Kidney glomerular epithelial cell (primary cell): ENCODE data around the gene CEMP1.
"Not testable (repeated sequence)": the region's sequence is repeated elsewhere in the genome, so short reads cannot be mapped to it uniquely, and the experiment has no call there.

Experiments
- DNase-seq: peaks from one replicate; lab custom pipeline; 2025; lab: John Stamatoyannopoulos, UW

CEMP1 gene, protein sequence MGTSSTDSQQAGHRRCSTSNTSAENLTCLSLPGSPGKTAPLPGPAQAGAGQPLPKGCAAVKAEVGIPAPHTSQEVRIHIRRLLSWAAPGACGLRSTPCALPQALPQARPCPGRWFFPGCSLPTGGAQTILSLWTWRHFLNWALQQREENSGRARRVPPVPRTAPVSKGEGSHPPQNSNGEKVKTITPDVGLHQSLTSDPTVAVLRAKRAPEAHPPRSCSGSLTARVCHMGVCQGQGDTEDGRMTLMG

DNA sequence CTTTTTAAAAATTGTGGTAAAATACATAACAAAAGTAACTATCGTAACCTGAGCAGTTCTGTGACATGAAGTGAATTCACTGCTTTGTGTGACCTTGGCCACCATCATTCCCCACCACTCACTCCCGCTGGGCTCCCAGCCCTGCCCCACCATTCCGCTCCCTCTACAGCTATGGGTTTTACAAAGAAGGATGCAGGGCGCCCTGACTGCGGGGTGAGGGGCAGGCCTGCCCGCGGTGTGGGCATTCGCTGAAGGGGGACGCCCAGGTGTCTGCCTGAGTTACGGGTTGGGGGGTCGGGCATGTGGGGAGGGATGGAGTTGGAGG is at the start of gene CEMP1:
Gene CEMP1, minus strand, starts transcription at position 38 of the 325 bp plus-strand sequence. CDS start 335 bp downstream, outside the sequence.
- no peak for DNase-seq

DNA sequence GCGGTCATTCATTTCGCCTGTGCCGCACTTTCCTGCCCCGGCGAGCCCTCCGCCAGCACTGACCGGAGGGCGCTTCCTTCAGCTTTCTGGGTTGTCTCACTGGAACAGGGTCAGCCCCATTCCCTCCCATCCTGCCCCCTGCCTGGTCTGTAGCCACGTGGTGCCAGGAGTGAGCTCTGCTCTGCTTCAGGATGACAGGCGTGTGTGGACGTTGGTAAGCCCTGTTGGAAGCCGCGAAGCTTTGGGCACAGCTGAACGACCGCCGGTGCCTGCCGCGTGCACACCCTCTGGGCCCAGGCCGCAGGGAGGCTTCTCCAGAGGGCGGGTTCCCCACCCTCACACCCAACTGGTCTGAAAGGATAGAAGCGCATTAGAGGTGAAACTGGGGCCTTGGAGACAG is 49.6 kb upstream of the CEMP1 start:
- DNase-seq = not testable (repeated sequence)

DNA sequence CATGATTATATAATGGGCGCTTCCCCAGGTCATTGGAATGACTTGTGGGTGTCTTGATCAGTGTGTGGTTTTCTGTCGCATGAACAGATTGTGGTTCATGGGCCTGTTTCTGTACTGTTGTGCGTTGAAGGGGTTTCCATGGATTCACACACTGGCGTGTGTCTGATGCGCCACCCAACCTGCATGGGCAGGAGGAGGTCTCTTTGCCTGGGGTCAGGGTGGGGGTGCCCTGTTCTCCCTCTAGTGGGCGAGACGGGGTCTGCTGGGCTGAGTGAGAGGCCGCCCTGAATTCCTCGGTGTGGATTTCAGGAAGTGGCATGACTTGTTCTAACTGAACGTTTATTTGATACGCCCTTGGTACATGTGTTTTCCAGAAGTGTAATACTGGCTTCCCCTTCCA is 48.9 kb upstream of the CEMP1 start:
- not testable (repeated sequence) for DNase-seq

DNA sequence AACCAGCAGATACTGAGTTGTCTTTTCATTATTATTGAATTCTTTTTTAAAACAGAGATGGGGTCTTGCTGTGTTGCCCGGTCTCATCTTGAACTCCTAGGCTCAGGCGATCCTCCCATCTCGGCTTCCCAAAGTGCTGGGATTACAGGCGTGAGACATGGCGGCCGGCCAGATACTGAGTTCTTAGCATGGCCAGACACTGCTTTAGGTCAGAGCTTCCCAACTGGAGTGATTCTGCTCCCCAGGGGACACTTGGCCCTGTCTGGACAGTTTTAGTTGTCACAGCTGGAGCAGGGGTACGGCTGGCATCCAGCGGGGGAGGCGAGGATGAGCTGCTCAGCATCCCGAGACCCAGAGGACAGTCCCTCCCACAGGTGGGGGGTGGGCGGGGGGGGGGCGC is 47.7 kb upstream of the CEMP1 start:
- not testable (repeated sequence) for DNase-seq

DNA sequence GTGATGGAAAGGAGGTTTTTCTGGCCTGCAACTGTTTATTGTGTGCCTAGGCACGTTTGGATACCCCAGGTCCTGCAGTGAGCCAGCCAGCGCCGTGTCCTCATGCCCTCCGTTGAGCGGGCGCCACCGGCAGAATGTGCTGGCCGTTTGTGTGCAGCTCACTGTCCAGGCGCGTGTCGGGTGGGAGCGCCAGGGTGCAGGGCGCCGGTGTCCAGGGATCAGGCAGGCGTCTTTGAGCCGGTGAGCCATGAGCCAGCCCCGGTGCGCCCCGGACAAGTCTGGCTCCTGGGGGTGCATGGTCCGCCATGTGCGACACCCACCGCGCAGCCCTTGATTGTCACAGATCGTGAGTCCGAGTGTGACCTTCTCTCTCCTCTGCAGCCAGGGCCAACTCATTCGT is 45.8 kb upstream of the CEMP1 start:
- not testable (repeated sequence) for DNase-seq

DNA sequence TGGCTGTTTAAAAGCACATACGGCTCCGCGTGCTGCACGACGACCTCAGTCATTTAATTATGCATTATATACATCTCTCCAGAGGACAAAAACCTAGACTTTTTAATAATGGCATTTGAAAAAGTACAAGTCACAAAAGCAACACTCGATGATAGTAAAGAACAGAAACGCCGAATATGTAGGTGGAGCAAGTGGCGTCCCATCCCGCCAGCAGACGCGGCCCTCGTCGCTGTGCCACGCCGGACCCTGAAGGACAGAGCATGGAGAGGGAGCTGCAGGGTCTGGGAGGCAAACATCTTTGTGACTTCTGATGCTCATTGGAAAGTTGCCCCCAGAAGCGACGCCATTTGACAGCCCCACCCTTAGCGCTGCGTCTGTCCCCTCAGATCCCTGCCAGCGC is 44.6 kb upstream of the CEMP1 start:
- not testable (repeated sequence) for DNase-seq

DNA sequence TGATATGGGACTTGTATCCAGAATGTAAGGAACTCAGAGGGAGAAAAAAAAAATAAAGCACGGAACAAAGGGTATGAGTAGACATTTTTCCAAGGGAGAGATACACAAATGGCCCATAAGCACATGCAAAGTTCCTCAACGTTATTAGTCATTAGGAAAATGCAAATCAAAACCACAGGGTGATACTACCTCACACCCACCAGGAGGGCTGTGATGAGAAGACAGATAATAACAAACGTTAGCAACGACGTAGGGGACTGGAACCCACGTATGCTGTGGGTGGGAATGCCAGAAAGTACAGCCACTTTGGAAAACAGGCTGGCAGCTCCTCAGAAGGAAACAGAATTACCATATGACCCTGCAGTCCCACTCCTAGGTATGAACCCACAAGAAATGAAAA is 41.5 kb upstream of the CEMP1 start:
- DNase-seq = not testable (repeated sequence)

DNA sequence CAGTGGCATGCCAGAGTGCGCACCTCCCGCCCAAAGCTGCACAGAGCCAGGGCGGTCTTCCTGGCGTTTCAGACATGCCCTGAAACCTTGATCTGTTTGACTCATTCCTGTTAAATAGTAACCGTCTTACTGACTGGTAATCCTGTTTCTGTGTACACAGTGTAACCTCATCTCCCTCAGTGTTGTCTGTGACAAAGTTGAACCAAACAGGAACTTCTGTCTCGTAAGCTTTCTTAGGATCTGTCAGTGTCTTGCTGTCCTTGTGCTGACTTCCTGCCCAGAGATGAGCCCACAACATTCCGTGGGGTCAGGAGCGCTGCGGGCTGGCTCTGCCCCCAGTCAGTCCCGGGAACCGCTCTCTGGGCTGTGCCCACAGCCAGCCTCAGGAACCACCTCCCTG is 37.4 kb upstream of the CEMP1 start:
- DNase-seq = not testable (repeated sequence)

DNA sequence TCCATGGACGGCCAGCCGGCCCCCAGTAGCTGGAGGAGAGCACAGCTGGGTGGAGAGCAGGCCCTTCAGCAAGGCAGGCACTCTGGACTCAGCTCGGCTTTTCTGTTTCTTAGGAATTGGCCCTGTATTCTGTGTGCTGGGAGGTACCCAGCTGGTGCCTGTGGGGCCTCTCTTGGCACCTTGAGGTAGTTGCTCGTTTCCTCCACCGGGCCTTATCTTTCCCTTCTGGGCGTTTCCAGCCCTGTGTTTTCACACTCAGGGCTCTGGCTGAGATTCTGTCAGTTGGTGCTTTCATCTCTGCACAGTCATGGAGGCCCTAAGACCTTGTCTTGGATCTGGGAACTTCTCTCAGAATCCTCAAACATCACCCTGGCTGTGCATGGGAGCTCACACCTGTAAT is 36.3 kb upstream of the CEMP1 start:
- DNase-seq = not testable (repeated sequence)

DNA sequence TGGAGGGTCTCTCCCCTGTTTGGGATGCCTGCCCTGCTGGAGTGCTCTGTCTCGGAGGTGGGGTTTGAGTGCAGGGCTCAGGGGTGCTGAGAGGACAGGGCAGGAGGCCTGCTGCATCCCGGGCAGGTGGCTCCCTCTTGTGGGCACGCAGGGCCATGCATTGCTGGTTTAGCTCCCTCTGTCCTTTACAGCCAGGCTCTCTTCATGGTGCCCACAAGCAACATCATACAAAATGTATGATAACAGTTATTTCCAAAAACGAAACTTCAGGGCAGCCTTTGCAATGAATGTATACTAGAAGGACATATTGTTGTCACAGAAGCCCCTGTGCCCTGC is 29.6 kb upstream of the CEMP1 start:
- DNase-seq = not testable (repeated sequence)

DNA sequence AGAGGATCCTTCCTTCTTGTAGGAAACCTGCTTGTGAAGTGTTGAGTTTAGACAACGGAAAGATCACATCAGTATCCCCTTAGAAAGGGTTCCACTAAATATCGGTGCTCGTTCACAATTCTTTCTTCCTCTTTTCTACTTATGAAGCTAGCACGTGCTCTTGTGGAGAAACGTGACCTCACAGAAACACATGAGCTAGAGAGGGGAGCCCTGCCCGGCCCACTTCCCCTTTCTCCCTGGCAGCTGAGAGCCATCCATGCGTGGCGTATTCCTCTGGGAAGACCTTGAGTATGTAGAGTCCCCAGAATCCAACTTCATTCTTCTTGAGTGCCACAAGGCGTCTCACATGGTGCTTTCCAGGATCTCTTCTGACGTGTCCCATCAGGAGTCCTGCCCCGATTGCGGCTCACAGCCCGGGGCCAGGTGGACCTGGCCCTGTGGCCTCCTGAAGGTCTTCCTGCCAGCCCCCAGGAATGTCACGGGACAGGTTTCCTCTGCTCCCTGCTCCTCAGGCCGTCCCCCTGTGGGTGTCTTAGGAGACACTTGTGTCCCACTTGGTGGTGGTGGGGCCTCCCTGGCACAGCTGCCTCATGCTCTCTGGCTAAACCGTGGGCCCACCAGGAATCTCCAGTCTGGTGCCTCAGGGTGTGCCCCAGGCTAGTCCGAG is 29.1 kb upstream of the CEMP1 start:
- not testable (repeated sequence) for DNase-seq

DNA sequence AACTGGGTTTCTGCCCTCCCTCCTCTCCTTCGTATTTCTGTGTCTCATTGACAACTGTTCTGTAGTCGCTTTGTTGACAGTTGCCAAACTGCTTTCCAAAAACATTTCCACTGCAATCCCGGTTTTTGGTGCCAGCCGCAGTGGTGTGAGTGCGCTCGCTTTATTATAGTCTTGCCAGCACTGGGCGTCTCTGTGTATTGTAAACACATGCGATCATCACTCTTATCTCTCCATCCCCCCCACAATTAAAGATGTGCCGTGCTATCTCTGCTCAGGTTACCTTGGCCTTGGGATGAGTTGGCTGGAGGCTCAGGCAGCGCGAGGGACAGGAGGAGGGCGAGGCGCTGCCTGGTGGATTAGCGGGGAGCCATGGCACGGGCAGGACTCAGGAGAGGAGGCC is 25.9 kb upstream of the CEMP1 start:
- DNase-seq = not testable (repeated sequence)

DNA sequence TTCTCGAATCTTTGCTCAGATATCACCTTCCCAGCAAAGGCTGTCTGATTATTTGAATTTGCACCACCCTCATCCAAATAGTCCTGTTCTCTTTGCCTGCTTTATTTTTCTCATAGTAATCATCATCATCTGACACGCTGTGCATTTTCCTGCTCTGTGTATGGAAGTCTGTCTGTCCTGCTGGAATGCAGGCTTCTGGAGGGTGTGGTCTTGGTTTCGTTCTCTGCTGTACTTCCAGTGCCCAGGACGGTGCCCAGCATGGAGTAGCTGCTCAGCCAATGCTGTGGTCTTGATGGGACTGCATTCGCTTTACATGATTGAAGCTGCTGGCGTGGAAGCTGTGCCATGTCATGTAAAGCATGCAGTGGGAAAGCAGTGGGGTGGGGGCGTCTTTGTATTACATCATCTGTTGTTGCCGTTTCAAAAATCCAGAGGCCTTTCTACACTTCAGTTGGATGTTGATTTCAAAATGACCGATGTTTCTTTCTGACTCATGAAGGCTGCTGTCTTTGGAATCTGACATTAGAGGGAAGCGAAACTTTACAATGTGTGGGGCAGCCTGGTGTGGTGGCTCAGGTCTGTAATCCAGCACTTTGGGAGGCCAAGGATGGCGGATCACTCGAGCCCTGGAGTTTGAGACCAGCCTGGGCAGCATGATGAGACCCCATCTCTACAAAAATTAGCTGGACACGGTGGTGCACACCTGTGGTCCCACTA is 23.7 kb upstream of the CEMP1 start:
- DNase-seq = not testable (repeated sequence)

DNA sequence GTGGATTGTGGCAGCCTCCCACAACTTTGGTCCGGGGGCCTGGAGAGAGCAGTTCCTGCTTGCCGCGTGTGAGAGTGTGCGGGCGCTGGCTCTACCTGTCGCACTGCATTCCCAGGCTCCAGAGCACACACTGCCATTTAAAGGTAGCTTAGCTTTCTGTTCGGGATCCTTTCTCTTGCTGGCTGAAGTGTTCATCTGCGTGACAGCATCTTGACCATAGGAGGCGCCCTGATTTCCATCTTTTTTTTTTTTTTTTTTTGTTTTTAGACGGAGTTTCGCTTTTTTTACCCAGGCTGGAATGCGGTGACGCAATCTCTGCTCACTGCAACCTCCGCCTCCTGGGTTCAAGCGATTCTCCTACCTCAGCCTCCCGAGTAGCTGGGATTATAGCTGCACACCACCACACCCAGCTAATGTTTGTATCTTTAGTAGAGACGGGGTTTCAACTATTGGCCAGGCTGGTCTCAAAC is 20.2 kb upstream of the CEMP1 start:
- DNase-seq = peak; percentile 14

DNA sequence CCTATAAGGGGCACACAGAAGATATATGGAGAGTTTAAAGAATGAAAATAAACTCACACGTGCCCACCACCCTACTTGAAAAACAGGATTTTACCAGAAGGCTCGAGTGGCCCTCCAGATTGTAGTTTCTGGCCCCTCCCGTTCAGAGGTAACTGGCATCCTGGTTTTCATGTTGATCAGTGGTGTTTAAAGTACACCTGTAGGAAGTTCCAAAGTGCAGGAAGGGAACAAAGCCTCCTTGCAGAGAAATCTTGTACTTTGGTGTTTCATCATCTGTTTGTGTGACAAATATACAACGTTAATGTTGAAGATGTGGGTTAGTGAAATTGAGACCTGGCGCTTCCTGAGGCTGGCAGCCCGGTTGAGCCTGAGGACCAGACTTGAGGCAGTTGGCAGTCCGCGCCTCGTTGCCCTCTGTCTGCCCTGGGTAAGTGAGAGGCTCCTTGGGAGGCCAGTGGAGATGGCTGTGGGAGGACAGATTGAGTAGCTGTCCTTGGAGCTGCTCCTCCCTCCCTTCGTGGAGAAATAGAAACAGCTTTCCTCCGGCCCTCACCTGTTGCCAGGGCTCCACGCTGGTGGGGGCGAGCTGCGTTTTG is 19.2 kb upstream of the CEMP1 start:
- not testable (repeated sequence) for DNase-seq

DNA sequence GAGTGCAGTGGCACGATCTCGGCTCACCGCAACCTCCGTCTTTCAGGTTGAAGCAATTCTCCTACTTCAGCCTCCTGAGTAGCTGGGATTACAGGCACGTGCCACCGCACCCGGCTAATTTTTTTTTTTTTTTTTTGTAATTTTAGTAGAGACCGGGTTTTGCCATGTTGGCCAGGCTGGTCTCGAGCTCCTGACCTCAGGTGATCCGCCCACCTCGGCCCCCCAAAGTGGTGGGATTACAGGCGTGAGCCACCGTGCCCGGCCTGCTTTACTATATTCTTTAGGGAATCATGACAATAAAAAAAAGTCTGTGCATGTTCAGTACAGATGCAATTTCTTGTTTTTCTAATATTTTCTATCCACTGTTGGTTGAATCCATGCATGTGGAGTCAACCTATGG is 12.6 kb upstream of the CEMP1 start:
- DNase-seq = not testable (repeated sequence)

DNA sequence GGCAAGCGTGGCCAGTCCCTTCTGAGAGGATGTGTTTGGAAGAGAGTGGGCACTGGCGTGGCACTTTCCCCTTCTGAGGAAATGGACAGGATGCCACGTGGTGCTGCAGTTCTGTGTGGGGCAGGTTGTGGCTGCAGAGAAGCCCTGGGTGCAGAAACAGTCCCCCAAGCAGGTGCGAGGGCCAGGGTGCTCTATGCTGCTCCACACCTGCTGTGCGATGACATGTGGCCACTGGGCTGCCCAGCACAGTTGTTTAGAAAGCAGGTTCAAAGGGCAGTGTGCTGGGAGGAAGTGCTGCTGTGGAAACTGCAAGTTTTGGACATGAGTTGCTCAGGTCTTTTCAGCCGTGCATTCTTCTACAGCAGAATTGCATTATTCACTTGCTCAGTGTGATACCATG is 10.2 kb upstream of the CEMP1 start:
- DNase-seq = not testable (repeated sequence)

DNA sequence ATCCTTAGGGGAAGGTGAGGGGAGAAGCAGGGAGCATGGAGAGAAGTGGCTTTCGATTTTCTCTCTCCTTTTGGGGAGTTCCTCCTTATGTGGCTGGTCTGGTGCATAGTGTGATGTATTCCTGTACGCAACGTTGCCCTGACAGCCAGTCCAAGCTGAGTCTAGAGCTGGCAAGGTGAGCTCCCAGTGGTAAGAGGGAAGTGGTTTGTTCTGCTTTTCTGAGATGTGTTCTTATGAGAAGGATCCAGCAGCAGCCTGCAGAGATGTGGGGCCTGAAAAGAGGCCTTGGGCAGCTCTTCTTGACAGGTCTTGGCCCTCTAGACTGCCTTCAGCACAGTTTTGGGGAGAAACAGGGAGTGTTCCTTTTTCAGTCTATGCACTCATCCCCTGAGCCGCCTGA is 9.7 kb upstream of the CEMP1 start:
- not testable (repeated sequence) for DNase-seq

DNA sequence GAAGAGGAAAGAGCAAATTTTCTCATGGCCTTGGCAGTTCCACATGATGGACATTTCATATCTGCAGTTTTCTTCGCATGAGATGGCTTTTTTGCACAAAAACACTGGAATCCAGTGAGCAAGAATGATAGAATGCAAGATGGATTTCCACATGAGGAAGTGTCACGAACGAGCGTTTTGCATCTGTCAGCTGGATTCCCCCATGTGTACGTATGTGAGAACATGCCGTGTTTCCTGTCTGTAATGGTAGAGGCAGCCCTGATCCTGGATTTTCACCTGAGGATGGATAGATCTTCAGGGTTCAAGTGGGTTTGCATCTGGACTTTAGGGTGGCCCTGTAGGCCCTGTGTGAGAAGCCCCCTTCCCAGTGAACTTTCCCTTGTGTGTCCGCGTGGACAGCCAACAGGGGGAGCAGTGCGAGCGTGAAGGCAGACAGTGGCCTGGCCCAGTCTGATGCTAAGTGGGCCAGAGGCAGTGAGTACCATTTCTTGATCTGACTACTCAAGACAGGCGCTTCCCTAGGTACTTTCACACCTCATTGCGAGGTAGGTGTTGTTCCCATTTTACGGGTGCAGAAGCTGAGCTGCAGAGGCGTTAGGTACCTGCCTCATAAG is 8.7 kb upstream of the CEMP1 start:
- DNase-seq = not testable (repeated sequence)

DNA sequence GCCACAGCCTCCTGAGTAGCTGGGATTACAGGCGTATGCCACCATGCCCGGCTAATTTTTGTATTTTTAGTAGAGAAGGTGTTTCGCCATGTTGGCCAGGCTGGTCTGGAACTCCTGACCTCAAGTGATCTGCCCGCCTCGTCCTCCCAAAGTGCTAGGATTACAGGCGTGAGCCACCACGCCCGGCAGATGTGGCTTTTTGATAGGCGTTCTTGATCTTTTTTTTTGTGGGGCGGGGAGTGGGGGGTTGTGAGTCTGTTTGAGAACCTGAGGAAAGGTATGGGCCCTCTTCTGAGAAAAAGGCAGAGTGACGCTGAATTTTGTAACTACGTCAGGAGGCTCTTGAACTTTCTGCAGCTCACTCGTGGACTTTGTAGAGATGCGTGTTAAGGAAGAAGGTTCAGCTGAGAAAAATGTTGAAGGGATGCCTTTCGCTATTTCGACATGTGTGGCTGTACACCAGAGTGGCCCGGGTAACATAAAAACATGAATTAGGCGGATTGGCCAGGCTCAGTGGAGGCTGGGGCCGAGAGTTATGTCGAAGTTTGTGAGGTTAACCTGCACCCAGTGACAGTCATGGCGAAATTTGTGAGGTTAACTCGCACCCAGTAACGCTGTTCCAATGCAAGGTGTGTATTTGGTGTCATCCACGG is 8.1 kb upstream of the CEMP1 start:
- DNase-seq = not testable (repeated sequence)

DNA sequence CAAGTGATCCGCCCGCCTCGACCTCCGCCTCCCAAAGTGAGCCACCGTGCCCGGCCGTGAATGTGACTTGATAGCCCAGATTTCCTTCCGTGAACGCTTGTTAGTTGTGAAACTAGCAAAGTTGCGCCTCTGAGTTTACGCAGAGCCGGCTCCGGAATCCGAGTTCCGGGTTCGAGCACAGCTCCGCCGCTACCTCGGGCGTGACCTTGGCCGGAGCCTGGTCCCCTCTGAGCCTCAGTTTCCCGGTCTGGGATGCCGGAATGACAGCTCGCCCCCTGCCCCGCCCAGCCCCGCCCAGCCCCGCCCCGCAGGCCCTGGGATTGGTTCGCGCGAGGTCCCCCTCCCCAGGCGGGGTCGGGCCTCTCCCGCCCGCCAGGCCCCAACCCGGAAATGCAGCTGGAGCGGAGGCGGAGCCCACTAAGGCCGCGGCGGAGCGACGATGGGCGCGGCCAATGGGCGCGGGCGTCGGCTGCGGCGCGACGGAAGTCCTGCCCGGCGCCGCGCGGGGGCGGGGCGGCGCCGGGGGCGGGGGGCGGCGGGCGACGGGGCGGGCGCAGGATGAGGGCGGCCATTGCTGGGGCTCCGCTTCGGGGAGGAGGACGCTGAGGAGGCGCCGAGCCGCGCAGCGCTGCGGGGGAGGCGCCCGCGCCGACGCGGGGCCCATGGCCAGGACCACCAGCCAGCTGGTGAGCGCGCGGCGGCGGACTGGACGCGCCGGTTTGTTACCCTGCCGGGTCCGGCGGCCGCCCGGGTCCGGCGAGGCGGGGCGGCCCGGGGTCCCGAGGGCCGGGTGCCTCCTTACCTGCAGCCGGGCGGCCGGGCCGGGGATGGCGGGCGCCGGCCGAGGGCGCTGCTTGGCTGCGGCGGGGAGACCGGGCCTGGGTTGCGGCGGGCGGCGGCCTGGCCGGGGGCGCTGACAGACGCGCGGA is 6.5 kb upstream of the CEMP1 start, which contains the start of gene PDPK1:
Gene PDPK1, plus strand, starts transcription at position 571 of the 929 bp plus-strand sequence. Its CDS starts 92 bp downstream, at position 663.
- DNase-seq = peak; percentile 74
